Femur (tissue), 1 donor: ENCODE measurements around the gene PLA1A.
"Not testable (repeated sequence)": the region's sequence is repeated elsewhere in the genome, so short reads cannot be mapped to it uniquely, and the experiment has no call there.

ENCODE experiments used
- DNase-seq: peaks from one replicate; pipeline ENCODE4 v3.0.0-alpha.2; 2017

Gene PLA1A

DNA sequence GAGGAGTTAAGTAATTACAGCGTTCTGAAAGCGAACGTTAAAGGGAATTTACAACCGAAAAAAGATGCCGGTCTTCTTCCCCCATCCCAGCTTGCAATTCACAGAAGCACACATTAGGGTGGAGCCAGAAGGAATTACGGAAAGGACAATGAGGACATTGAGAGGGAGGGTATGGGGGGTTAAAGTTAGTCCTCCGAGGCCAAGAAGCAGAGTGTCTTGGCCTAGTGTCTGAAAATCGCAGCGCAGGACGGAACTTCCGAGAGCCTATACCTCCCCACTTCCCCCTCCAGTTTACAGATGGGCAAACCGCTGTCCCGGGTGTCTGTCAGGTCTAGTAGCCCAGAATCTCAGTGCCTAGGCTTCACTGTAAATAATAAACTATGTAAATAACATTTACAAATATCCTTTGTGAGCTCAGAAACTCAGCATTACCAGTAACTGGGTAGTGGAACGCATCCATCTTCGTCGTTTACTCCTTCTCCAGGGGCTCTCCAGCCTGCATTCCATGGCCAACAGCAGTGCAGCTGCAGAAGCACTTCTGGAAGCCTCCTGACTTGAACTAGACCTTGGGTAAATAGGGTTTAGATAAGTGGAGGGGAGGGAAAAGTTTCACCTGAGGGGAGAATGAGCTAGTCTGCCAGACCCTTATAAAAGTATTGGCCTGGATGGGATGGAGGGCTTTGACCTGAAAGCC is 17.5 kb upstream of the PLA1A start:
- DNase-seq, result peak; percentile 67

DNA sequence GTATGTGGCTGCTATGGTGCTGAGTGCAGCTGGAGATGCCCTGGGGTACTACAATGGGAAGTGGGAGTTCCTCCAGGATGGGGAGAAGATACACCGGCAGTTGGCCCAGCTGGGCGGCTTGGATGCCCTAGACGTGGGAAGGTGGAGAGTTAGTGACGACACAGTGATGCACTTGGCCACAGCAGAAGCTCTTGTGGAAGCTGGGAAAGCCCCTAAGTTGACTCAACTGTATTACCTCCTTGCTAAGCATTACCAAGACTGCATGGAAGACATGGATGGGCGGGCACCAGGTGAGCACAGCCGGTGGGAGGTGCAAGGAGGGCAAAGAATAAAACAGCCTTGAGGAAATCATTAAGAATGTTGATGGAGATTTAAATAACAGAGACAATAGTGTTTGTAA is 15.5 kb upstream of the PLA1A start:
- no peak for DNase-seq

DNA sequence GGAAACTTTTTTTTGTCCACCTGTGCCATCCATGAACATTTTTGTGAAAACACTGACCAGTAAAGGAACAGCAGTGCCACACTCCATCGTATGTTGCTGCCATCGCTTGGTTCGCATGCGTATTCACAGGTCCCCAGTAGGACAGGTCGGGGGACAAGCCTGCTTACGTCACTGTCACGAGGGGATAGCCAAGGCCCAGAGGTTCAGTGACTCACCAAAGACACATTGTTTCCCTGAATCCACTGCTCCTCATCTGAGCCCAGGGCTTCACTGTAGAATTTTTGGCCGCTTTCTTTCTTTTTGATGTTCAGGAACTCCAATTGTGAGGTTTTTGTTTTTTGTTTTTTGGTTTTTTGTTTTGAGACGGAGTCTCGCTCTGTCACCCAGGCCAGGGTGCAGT is 12.5 kb upstream of the PLA1A start:
- DNase-seq, result no peak

DNA sequence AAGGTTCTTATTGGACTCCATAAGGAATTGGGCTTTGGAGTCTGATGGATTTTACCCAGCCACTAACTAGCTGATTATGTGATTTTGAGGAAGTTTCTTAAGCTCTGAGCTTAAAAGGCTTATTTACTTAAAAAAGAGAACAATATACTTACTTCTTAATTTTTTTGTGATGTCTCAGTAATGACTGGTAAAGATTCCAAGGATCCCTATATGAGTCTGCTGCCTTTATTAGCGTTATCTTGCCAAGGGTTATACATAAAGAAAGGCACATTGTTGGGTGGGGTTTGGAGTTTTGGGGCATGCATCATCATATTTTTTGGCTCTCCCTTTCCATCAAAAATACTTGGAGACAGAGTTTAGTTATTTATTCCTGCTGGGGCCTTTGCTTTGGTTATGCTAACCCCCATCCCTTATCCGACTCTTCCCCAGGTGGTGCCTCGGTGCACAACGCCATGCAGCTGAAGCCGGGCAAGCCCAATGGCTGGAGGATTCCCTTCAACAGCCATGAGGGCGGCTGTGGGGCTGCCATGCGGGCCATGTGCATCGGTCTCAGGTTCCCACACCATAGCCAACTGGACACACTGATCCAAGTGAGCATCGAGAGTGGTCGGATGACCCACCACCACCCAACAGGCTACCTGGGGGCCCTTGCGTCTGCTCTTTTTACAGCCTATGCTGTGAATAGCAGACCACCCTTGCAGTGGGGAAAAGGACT is 11.7 kb upstream of the PLA1A start:
- no peak for DNase-seq

DNA sequence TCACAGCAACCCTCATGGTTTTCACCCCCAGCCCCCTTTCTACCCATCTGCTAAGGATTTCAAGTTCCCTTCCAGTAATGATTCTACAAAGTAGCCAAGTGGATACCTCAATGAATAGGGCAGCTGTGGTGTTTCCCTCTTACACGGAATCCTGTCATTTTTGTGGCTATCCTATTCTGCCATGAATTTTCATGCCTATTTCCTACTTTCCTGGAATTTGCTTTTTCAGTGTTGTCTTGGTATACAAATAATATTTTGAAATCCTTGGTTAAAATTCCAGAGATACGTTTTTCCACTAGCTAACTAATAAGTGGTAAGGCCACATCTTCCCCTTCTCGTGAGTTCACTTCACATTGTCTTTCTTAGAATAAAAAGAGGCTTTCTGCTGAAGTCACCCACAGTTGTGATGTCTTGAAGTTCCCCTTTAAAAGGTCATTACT is 10.9 kb upstream of the PLA1A start:
- no peak for DNase-seq

DNA sequence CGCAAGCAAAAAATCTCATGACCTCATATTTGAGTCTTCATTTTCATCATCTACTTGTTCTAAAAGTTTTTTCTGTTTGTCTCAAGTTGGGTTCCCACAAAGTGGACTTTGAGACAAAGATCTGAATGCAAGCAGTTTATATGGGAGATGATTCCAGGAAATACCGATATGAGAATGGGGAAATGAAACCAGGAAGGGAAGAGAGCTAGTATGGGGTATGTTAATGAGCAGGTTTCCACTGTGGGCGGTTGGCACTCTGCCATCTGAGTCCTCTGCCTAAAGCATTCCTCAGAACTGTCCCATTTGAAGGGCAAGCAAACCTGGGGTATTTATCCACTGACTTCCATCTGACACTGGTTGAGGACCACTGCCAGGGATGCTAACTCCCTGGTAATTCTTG is 9.6 kb upstream of the PLA1A start:
- peak; percentile 39 for DNase-seq

DNA sequence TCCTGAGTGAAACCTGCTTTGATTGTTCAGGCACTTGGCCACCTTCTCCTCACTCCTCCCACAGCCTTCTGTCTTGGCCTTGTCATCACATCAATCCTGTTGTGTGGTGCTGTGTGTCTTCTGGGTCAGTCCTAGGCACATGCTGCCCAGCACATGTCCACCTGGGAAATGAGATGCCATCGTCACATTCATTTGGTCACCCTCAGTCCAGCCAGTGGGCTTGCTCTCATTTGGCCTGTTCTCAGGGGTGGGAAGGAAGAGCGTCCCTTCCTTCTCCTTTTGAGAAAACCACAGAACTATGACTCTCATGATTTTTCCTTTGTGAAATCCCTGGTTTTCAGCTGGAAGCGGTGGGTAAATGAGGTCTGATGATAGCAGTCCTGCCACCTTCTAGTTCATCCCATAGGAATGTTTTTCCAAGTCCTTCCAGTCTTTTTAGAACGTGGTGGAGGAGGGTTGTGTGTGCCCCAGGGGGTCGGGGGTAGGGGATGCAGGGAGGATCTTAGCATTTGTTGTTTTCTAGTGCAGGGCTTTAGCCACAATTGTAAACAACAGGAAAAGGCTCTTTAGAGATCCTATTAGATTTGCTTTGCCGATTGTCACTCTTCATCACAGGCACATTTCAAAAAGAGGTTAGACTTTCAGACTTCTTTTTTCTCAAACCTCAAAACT is 8.4 kb upstream of the PLA1A start:
- DNase-seq, result no peak

DNA sequence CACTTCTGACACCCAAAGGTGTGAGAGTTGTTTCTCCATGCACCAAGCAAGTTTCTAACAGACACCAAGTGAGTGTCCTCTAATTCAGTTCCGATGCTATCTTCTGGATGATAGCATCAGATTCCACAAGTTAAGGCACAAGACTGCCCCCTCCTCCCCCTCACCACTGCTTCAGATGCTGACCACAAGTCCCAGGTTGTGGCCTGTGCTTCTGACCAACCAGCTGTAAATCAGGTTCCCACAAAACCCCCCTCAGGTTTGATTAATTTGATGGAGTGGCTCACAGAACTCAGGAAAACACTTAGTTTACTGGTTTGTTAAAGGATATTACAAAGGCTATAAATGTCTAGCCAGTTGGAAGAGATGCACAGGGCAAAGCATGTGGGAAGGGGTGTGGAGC is 7.0 kb upstream of the PLA1A start:
- no peak for DNase-seq

DNA sequence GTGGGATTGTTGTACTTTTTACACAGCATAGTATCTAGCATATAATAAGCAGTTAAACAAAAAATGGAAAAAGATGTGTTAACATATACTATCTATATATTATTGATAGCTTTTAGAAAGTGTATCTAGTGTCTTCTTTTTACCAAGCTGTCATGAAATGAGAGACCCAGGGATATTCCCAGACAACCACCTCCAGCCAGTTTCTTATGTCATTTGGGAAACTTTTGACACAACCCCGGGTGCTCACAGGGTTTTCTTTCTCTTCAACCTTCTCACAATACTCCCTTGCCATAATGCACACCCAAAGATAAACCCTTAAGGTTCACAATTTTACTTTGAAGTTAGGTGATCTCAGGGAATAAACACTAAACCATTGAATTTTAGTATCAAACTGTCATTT is 4.8 kb upstream of the PLA1A start:
- DNase-seq, result no peak

DNA sequence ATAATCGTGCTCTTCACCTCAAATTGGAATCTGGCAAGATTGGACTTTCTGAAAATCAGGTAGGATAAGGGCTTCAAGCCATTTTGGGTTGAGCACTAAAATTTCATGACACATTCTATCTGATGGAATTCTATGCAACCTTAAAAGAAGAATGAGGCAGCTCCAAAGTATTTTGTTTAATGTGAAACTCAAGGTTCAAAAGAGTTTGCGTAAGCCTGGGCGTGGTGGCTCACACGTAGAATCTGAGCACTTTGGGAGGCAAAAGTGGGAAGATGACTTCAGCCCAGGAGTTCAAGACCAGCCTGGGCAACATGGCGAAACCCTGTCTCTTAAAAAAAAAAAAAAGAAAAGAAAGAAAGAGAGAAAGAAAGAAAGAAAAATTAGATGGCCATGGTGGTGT is 3.6 kb upstream of the PLA1A start:
- no peak for DNase-seq

DNA sequence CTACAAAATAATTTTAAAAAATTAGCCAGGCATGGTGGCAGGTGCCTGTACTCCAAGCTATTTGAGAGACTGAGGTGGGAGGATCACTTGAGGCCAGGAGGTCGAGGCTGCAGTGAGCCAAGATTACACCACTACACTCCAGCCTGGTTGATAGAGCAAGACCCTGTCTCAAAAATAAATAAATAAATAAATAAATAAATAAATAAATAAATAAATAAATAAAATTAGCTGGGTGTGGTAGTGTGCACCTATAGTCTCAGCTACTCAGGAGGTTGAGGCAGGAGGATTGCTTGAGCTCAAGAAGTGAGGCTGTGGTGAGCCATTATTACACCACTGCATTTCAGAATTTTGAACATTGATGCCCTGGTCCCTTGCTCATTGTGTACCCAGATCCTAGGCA is 2.8 kb upstream of the PLA1A start:
- DNase-seq, result not testable (repeated sequence)

DNA sequence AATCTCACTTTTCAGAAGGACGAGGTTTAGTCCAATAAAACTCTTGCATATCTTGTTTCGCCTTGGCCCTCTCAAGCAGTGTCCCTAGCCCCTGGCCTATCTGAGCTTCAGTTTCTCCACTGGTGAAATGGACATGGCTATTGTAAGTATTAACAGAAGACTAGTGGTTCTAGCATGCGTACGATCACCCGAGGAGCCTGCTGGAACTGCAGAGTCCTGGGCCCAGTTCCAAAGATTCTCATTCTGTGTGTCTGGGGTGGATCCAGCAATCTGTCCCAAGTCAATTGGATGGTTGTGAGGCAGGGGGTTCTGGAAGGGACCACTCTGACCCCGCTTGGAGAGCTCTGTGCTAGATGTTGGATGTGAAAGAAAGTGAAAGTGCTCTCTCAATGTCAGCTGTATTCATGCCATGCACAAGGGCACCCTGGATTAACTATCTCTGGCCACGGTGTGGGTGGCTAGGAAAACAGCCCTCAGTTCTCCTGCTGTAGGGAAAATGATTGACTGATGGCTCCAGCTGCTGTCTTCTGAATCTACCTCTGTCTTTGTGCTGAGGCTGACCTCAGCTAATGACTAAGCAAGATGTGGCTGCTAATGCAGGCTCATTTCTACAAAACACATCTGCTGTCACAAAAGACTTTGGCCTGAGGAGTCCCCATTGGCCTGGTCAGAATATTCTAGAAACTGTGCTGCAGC is 1.9 kb upstream of the PLA1A start:
- DNase-seq, result no peak

DNA sequence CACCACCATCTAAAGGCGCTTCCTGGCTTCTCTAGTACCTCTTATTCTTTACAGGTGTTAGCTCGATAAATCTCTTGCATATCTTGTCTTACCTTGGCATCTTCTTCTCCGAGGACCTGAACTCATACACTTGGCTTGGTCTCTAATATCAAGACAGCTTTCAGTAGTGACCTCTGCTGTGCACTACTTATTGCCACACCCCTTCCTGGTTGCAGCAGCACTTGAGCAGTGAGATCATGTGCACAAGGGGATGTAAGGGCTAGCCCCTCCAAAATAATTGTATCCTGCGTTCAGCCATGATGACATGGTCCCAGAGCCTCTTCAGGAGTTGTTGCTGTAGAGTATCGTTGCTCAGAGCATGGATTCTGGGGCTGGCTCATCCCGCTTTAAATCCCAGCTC is 1.3 kb upstream of the PLA1A start:
- no peak for DNase-seq

DNA sequence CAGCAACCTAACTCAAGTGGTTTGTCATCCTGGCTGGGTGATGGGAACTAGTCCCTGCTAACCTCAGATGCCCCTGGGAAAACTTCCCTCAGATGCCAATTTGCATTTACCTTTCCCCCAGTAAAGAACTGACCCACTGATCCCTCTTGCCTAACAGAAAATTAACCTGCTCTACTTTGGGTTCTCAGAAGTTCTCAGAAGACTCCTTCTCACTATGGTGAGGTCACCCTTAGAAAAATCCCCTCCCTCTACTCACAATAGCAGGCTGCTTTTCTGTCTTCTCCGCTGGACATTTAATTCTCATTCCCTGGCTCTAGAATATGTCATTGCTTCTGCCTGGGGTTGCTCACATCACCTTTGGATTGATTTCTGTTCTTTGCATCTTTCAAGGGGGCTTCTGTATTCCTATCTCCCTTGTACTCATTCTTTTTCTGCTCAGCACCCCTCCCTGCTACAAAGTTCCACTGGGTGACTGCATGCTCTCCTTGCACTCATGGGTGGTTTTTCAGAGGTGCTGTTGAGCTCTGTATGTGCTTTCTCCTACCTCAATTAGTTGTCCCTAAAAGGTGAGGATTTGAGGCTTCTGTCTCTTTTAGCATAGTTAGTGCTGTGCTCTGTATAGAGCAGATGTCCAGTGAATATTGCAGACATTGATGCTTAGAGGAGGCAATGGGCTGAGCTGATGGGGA is 869 bp downstream of the PLA1A start:
- DNase-seq, result no peak

DNA sequence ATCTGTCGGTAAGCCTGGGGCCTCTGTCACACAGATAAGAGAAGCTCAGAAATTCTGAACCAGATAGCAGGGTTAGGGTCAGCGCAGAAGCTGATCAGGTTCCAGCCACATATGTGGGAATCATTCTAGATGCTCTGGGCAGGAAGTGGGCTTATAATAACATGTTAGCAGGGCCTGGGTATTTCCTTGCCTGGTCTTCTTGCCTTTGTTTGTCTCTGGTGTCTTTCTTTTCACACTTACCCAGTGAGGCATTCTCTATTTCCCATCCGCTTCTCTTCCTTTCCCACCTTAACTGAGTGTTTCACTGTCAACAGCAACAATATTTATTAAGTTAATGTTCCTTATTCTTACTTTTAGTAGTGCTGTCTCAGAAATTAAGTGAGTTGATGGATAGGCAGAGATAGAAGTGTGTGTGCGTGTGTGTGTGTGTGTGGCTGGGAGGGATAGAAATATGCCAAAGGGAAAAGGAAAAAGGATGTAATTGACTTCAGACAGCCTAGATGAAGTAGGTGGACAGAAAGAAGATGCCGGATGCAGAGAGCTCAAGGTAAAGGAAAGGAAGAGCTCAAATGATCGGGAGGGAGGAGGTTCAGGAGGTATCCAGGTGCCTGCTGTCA is 2.0 kb downstream of the PLA1A start:
- no peak for DNase-seq

DNA sequence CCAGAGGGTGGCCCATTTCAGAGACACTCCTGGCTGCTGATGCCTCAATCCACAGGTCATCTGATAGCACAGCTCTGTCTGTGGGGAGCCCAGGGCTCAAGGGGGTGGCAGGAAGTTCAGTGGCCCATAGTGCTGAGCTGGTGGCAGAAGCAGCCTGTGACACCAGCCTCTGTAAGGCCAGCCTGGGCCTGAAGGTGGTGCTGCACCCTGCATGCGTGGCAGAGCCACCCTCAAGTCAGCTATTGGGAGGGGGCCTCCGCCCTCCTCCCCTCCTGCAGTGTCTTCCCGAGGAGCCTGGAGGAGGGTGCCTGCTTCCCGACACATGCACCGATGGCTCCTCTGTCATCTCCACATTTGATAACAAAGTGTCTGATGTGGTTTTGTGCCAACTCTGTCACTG is 3.0 kb downstream of the PLA1A start:
- DNase-seq, result no peak

DNA sequence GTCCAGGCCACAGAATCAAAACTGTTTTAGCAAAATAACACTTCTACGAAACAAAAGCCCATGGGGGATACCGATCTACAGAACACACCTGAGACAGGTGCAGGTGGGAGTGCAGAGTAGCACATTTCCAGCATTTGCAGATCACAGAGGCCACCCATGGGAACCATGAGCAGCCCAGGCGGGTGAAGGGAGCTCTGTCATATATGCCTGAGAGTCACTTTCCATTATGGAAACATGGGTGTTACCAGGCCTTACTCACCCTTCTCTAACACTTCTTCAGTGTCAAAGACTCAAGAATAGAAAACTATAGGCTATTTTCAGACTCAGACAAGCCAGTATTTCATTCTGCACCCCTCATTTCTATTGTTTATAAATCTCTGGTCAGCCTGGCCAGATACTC is 3.5 kb downstream of the PLA1A start:
- no peak for DNase-seq

DNA sequence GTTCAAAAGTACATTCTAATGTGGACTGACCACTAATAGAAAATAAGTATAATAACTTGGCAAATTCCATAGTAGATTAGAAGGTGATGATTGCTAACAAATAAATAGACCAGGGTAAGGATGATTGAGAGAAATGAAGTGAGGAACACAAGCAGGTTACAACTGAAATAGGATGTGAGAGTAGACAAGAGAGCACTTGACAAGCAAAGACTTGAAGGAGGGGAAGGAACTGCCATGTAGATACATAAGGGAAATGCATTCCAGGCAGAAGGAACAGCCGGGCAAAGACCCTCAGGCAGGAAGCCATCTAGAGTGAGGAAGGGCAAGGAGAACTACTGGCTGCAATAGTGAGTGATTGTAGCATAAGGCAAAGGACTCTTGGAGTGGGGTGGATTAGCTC is 5.0 kb downstream of the PLA1A start:
- DNase-seq, result no peak

DNA sequence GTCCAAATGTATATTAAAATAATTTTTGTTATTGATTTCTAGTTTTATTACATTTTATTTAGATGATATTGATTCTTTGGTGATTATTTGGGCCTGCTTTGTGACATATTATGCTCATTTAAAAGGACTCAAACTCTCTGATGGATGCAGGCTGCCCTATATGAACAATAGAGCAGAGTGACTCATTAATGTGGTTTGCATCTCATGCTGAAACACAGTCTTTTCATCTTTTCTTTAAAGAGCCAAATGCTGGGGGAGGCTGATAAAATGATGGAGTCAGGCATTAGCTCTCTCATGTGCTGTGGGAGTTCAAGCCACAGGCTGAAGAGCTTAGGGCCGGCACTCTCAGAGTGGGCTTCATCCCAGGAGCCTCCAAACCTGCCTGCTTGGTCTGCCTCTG is 7.2 kb downstream of the PLA1A start:
- DNase-seq, result no peak

DNA sequence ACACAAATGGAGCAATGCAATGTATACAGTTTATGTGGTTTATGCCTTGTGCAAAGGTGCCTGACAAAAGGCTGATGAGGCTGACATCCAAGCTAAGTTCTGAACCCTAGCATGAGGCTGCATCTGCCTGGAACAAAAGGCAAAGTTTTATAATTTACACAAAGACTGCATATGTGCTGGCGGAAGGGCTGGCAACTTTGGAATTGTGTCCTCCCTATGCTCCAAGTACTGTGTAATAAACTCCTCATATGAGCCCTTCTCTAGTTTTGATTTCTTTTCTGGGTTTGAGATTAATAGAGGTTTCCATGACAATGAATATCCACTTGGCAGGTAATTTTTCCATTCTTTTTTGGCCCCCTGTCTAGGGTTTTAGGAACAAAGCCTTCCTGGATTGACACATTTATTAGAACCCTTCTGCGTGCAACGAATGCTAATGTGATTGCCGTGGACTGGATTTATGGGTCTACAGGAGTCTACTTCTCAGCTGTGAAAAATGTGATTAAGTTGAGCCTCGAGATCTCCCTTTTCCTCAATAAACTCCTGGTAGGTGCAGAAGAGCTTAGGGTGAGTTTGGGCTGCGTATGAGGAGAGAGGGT is 10.8 kb downstream of the PLA1A start:
- DNase-seq, result no peak

DNA sequence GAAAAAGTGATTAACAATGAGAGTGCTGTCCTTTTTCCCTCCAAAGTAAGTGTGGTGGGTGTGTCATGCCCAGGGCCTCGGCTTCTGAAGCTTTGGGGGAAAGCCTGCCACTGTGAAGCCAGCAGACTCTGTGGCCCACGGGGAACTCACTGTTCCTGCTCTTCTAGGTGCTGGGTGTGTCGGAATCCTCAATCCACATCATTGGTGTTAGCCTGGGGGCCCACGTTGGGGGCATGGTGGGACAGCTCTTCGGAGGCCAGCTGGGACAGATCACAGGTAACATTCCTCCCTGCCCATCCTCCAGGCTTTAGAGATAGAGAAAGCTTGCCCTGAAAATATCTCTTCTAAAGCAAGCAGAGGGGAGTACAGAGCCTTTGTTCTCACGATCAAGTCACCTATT is 11.6 kb downstream of the PLA1A start:
- no peak for DNase-seq

DNA sequence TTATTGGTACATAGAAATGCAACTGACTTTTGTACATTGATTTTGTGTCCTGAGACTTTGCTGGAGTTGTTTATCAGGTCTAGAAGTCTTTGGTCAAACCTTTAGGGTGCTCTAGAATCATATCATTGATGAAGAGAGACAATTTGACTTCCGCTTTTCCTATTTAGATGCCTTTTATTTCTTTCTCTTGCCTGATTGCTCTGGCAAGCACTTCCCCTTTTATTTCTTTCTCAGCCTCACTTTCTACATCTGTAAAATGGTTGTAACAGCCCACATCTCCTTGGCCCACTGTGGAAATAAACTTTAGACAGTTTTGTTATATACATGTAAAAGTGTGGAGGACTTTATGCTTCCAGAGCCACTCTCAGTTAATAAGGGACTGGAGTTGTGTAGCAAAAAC is 14.0 kb downstream of the PLA1A start:
- DNase-seq, result no peak
